ENCODE data around the gene TRAPPC10. TPM values are rescaled to one million over a fixed set of nuclear protein-coding genes. Genes with fewer than 3 reads are reported as not detected.
A peak's percentile ranks its signal among the peaks of the same experiment; 100 is the strongest.

The TRAPPC10 gene
- polyA plus RNA-seq, 3 donors from 2014 or later = 42.0 to 74.7 (median 43.2) TPM

DNA sequence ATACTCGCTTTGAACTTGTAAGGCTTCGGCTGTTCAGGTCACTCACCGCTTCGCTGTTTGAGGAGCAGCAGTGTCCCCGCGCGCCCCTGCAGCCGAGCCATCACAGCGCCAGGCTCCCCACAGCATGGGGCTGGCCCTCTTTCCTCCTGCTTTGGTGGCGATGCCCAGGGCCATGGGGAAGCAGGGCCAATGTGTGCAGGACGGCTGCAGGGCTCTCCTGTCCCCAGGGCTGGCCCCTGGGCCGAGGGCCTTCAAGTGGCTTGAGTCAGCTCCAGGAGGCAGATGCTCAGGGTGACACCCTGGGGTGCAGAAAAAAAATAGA is 38.5 kb upstream of the TRAPPC10 start:
- H3K4me3 Mint-ChIP-seq = no peak overlapping the region
- no peak for DNase-seq
- peaks cover 0 to 6% (median 4%) of the 10 kb centered on the region in 3 donors for H3K36me3 Mint-ChIP-seq
- H3K27ac Mint-ChIP-seq = no peak overlapping the region
- H3K9me3 Mint-ChIP-seq = no peaks in the 10 kb centered on the region
- peaks cover 0 to 2% (median 0%) of the 10 kb centered on the region in 3 donors for H3K27me3 Mint-ChIP-seq (ENCODE audit: low read depth in 3 of 3)
- peaks cover 14 to 17% of the 10 kb centered on the region in 2 donors for H3K4me1 Mint-ChIP-seq

DNA sequence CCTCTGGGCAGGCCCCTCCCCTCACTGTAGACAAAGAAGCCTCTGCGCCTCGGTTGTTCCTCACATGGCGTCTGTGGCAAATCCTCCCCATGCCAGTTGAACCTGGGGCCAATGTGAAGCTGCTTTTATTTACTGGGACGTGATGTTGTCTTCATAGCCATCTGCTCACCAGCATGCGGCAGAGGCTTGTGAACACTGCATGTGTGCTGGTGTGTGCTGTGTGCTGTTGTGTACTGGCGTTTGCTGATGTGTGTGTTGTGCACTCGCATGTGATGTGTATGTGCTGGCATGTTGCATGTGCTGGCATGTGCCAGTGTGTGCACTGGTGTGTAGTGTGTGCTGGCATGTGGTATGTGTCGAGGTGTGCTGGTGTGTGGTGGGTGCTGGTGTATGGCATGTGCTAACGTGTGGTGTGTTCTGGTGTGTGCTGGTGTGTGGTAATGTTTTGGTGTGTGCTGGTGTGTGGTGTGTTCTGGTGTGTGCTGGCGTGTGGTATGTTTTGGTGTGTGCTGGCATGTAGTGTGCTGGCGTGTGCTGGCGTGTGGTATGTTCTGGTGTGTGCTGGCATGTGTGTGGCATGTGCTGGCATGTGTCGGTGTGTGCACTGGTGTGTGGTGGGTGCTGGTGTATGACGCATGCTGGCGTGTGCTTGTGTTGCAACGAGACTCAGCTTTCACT is 37.2 kb upstream of the TRAPPC10 start:
- Mint-ChIP-seq H3K27ac (peak overlapping the region; percentile 1 to 82 (median 38)), H3K36me3 (peaks cover 0 to 6% (median 0%) of the 10 kb centered on the region in 3 donors), H3K9me3 (no peaks in the 10 kb centered on the region), H3K4me1 (peaks cover 16 to 17% of the 10 kb centered on the region in 2 donors), H3K27me3 (ENCODE audit: low read depth in 3 of 3) (peaks cover 0 to 2% (median 0%) of the 10 kb centered on the region in 3 donors), H3K4me3 (no peak overlapping the region)
- DNase-seq = no peak

DNA sequence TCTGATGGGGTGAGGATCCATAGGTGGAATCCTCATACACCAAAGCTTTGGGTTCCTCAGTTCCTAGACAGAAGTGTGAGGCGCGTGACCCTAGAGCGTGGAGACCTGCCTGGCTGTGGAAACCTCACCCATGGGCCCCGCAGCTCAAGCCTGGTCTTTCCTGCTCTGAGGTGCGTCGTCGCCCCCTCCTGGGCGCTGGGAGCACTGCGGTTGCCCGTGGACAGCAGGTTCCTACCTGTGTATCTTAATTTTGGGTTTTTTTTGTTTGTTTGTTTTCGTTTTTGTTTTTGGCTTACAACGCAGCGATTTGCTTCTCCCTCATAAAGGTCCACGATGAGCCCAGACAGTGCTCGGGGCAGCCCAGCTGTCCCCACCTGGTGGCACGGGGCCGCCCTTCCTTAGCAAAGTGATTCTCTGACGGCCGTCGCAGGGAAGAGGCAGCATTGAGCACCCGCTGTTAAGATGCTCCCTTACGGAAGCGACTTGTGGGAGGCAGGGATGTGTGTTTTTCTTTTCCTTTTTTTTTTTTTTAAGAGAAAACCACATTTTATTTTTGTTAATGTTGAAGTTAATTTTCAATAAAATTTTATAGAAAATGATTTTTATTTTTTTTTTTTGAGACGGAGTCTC is 36.5 kb upstream of the TRAPPC10 start:
- Mint-ChIP-seq H3K27ac (peak overlapping the region in 5 of 6 donors; percentile 1 to 82 (median 10)), H3K9me3 (no peaks in the 10 kb centered on the region), H3K4me1 (peaks cover 16 to 17% of the 10 kb centered on the region in 2 donors), H3K4me3 (no peak overlapping the region), H3K36me3 (peaks cover 0 to 6% (median 0%) of the 10 kb centered on the region in 3 donors), H3K27me3 (ENCODE audit: low read depth in 3 of 3) (no peaks in the 10 kb centered on the region)
- DNase-seq = peak; percentile 64 to 71 (median 69)

DNA sequence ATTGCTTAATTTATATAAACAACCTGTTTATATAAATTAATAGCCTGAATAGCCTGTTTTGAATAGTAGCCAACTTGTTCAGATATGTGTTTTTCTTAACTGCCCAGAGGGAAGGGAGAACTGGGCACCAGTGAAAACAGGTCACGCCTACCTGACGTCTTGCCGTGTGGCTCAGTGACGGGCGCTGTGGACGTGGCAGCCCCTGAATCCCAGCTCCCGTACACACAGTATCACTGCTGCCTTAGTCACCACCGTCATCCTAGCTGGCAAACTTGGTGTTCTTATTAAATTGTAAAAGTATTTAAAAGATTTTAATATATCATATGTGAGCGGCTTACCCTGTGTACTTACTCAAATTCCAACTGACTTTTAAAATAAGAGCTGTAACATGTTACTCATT is 35.4 kb upstream of the TRAPPC10 start:
- no peak overlapping the region for H3K4me3 Mint-ChIP-seq
- no peaks in the 10 kb centered on the region for H3K36me3 Mint-ChIP-seq
- H3K27ac Mint-ChIP-seq = peak overlapping the region in 1 of 6 donors; percentile 40
- H3K4me1 Mint-ChIP-seq = peaks cover 16 to 17% of the 10 kb centered on the region in 2 donors
- no peaks in the 10 kb centered on the region for H3K27me3 Mint-ChIP-seq (ENCODE audit: low read depth in 3 of 3)
- H3K9me3 Mint-ChIP-seq = no peaks in the 10 kb centered on the region
- DNase-seq = no peak

DNA sequence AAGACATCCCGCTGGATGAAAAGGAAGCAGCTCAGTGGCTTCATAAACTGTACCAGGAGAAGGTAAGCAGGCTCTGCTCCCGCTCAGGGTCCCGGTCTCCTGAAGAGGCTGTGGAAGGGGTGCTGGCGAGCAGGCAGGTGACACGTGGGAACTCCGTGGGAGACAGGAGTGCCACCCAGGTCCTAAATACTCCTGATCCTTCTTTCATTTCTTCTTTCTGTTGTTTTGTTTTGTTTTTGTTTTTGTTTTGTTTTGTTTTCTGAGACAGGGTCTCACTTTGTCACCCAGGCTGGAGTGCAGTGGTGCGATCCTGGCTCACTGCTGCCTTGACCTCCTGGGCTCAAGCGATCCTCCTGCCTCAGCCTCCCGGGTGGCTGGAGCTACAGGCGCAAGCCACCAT is 34.0 kb upstream of the TRAPPC10 start:
- Mint-ChIP-seq H3K4me3 (no peak overlapping the region), H3K36me3 (no peaks in the 10 kb centered on the region), H3K27me3 (ENCODE audit: low read depth in 3 of 3) (no peaks in the 10 kb centered on the region), H3K27ac (peak overlapping the region in 2 of 6 donors; percentile 40 to 78), H3K4me1 (peaks cover 16 to 17% of the 10 kb centered on the region in 2 donors), H3K9me3 (no peaks in the 10 kb centered on the region)
- DNase-seq = no peak

DNA sequence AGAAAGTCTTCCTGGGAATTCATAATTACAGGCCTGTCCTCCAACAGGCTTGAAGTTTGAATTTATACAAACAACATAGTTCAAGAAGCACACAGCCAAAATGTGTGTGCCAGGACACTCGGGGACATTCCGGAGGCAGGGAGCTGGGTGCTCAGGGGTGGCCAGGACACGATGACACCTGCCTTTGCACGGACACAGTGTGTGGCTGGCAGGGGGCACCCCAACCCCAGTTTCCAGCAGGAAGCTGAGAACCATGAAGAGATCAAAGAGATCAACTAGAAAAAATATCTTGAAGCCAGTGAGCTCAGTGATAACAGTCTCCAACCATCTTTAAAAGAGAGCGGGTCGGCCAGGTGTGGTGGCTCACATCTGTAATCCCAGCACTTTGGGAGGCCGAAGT is 32.5 kb upstream of the TRAPPC10 start:
- Mint-ChIP-seq H3K4me3 (no peak overlapping the region), H3K4me1 (peaks cover 9 to 16% of the 10 kb centered on the region in 2 donors), H3K9me3 (no peaks in the 10 kb centered on the region), H3K27ac (no peak overlapping the region), H3K27me3 (ENCODE audit: low read depth in 3 of 3) (peaks cover 0 to 2% (median 0%) of the 10 kb centered on the region in 3 donors), H3K36me3 (peaks cover 0 to 4% (median 0%) of the 10 kb centered on the region in 3 donors)
- DNase-seq = no peak

DNA sequence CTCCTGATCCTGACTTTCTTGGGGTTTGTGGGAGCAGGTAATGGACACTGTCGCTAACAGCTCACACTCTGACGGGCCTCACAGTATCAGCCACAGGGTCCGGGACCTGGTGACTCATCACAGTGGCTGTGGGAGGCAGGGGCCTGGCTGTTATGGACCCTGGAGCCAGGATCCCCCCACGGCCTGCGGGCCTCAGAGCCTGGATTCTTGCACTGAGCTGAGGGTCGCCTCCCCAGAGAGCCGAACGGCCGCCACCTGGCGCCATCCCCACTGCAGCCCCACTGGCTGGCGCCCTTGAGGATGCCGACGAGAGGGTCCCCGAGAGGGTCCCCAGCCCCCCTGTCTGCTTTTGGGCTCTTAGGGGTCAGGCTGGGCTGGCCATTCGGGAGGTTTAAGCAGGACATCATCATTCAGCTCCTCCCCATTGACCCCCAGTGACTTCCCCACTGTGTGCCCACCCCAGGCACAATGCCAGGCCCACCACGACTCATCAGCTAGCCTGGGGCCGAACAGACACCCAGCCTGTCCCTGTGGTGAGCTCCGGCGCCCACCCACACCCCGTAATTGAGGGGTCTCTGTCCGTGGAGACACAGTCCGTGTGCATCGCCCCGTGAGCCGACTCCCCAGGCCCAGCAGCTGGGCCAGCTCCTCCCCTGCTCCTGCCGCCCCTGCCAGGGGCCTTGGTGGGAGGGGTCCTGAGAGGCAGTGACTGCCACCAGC is 30.8 kb upstream of the TRAPPC10 start:
- Mint-ChIP-seq H3K4me3 (no peak overlapping the region), H3K27ac (no peak overlapping the region), H3K27me3 (ENCODE audit: low read depth in 3 of 3) (peaks cover 0 to 2% (median 0%) of the 10 kb centered on the region in 3 donors), H3K9me3 (no peaks in the 10 kb centered on the region), H3K4me1 (peaks cover 5 to 16% of the 10 kb centered on the region in 2 donors), H3K36me3 (peaks cover 0 to 4% (median 0%) of the 10 kb centered on the region in 3 donors)
- no peak for DNase-seq

DNA sequence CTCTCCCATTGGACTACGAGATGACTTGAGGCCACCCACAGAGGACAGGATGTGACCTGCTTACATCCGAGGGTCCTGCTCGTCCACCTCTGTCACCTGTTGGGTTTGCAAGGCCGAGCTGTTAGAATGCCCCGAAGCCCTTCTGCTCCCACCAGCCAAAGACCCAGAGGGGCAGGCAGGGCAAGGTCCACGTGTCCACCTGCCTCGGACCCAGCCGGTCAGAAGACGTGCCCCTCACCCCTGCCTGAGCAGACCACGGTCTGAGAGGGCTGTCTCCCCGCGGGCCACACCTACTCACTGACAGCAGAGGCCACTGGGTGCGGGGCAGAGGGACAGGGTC is 30.3 kb upstream of the TRAPPC10 start:
- H3K36me3 Mint-ChIP-seq = peaks cover 0 to 4% (median 0%) of the 10 kb centered on the region in 3 donors
- peaks cover 0 to 2% (median 0%) of the 10 kb centered on the region in 3 donors for H3K27me3 Mint-ChIP-seq (ENCODE audit: low read depth in 3 of 3)
- DNase-seq = no peak
- H3K4me3 Mint-ChIP-seq = no peak overlapping the region
- no peak overlapping the region for H3K27ac Mint-ChIP-seq
- peaks cover 7 to 16% of the 10 kb centered on the region in 2 donors for H3K4me1 Mint-ChIP-seq
- no peaks in the 10 kb centered on the region for H3K9me3 Mint-ChIP-seq

DNA sequence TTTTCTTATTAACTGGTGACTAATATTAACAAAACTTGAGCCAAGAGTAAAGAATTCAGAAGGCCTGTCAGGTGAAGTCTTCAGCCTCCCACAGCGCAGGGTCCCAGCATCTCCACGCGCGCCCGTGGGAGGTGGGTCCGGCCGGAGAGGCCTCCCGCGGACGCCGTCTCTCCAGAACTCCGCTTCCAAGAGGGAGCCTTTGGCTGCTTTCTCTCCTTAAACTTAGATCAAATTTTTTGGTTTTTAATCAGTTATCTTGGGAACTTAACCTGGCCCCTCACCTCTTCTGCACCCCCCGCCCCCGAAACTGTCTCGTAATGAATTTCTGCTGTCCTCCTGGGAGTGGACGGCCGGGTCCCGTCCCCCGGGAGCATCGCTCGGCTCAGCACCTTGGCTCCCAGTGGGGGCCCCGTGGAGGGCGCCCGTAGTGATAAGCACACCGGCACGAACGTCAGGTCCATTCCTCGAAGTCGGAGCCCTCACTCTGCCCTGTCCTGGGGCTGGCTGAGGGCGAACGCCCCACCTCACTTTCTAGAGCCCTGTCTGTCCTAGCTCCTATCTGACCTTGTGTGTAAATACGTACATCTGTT is 29.5 kb upstream of the TRAPPC10 start:
- Mint-ChIP-seq H3K27me3 (ENCODE audit: low read depth in 3 of 3) (peaks cover 0 to 2% (median 0%) of the 10 kb centered on the region in 3 donors), H3K36me3 (peaks cover 0 to 4% (median 0%) of the 10 kb centered on the region in 3 donors)

DNA sequence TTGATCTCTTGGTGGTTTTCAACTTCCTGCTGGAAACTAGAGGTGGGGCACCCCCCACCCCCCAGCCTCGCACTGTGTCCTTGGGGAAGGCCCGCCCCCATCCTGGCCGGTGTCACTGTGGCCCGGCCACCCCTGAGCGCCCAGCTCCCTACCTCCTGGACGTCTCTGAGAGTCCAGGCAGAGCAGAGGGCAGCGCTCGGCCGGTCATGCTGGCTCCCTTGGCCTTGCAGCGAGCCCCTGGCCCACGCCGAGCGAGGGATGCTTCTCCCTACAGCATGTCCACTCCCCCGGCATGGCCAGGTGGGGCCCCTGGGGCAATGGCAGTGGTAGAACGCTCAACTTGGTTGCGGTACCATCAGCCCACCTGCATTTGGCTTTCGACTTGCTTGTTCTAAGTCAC is 28.7 kb upstream of the TRAPPC10 start:
- Mint-ChIP-seq H3K27ac (no peak overlapping the region), H3K27me3 (ENCODE audit: low read depth in 3 of 3) (peaks cover 0 to 4% (median 0%) of the 10 kb centered on the region in 3 donors), H3K36me3 (peaks cover 0 to 4% (median 0%) of the 10 kb centered on the region in 3 donors), H3K9me3 (no peaks in the 10 kb centered on the region), H3K4me3 (no peak overlapping the region), H3K4me1 (peaks cover 7 to 8% of the 10 kb centered on the region in 2 donors)
- no peak for DNase-seq

More for the DNA sequence above, 29.5 kb upstream of the TRAPPC10 start:
- Mint-ChIP-seq H3K27ac (no peak overlapping the region), H3K9me3 (no peaks in the 10 kb centered on the region), H3K4me3 (no peak overlapping the region), H3K4me1 (peaks cover 7 to 11% of the 10 kb centered on the region in 2 donors)
- DNase-seq = no peak

DNA sequence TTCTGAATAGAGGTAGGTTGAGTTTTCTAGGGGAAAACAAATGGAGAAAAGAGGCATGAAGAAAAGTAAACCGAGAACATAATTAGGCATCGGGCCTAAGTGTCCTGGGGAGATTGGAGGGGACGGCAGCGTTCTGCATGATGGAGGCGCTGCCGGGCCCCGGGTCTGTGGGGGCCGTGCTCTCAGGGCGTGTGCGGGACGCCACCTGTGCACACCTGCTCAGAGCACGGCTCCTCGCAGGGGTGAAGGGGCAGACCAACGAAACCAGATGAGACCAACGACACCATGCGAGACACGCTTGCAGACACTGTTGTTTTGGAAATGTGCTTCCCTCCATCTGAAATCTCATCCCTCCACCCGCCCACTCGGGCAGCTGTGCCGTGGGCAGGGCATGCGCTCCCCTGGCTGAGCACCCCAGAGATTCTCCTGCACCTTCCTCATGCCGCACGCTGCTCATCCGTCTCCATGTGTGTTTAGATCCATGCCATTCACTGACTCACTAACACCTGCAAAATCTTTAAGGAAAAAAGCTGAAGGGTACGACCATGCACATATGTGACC is 28.2 kb upstream of the TRAPPC10 start:
- H3K9me3 Mint-ChIP-seq = no peaks in the 10 kb centered on the region
- no peak overlapping the region for H3K4me3 Mint-ChIP-seq
- no peak overlapping the region for H3K27ac Mint-ChIP-seq
- peaks cover 0 to 4% (median 0%) of the 10 kb centered on the region in 3 donors for H3K36me3 Mint-ChIP-seq
- H3K4me1 Mint-ChIP-seq = peaks cover 7 to 8% of the 10 kb centered on the region in 2 donors
- DNase-seq = no peak
- peaks cover 0 to 6% (median 0%) of the 10 kb centered on the region in 3 donors for H3K27me3 Mint-ChIP-seq (ENCODE audit: low read depth in 3 of 3)

DNA sequence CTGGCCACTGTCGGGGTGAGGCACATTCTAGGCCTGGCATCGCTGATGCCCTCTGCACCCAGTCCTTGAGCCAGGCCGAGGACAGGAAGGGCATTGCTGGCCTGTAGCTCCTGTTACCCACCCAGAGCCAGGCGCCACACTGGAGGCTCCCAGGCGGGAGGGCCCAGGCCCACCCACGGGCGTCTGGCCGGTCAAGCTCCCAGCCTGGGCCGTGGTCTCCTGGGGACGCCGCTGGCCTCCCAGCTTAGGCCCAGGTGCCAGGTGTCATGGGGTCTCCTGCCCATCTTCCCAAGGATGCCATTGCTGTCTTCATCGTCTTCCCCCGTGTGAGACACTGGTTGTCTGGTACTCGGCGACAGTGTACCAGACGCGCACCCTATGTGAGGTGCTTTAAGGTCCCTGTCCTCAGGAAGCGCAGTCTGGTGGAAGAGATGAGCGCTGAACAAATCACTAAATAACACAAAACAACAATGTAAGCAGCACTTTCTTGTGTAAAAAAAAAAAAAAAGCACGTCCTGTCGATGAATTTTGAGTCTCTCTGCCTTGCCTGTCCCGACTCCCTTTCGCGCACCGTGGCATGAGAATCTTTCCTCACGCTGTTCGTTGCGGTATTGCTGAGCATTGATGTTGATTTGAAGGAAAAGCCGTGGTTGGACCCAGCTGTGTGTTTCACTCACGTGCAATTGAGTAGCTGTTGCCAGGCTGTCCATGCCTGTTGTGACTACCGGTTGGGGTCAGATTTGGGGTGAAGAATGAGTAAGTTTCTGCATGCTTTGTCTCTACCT is 27.0 kb upstream of the TRAPPC10 start:
- H3K9me3 Mint-ChIP-seq = no peaks in the 10 kb centered on the region

More for the DNA sequence above, 27.0 kb upstream of the TRAPPC10 start:
- peaks cover 0 to 4% (median 0%) of the 10 kb centered on the region in 3 donors for H3K36me3 Mint-ChIP-seq
- peaks cover 6 to 7% of the 10 kb centered on the region in 2 donors for H3K4me1 Mint-ChIP-seq
- peaks cover 0 to 6% (median 0%) of the 10 kb centered on the region in 3 donors for H3K27me3 Mint-ChIP-seq (ENCODE audit: low read depth in 3 of 3)
- no peak overlapping the region for H3K27ac Mint-ChIP-seq
- DNase-seq = no peak
- no peak overlapping the region for H3K4me3 Mint-ChIP-seq
